ENCODE measurements around the gene ANKRD33. TPM values are rescaled to one million over a fixed set of nuclear protein-coding genes. Genes with fewer than 3 reads are reported as not detected.

Gene ANKRD33
- total RNA-seq, 2 experiments from 2014 or later: not detected

DNA sequence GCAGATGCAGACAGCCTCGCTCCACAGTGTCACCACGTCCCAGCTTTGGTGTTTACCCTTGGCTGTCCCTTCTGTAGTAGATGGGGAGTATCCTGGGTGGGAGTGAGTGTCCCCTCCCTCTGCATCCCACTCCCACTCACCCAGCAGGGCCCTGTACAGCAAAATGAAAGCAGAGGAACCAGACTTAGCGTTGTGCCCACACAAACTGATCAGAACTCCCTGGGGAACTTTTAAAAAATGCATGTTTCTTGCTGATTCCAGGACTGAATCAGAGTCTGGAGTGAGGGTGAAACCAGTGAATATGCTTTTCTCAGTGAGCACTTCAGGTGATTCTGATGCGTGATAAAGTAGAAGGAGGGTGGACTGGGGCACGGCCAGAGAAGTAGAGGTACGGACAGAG, 22.3 kb downstream of the ANKRD33 start:
- no peak overlapping the region for H3K4me3 ChIP-seq (ENCODE audit: low read depth, low read length, poor library complexity, severe bottlenecking)
- no peak overlapping the region for H3K27ac ChIP-seq (ENCODE audit: low read depth, low read length, poor library complexity, severe bottlenecking)
- no peaks in the 10 kb centered on the region for H3K4me1 ChIP-seq (ENCODE audit: insufficient read depth, low read length, poor library complexity, severe bottlenecking)
- BruUV-seq (replicated peaks): no TSS peak
- intact Hi-C loops (cut with micrococcal nuclease; ENCODE audit: unreplicated experiment): no loop called here
- H3K4me2 ChIP-seq (ENCODE audit: low read length): no peak overlapping the region
- no peaks in the 10 kb centered on the region for H3K9me3 ChIP-seq (ENCODE audit: low read length)
- DNase-seq (ENCODE audit: low spot score): no peak
- TF ChIP-seq, protein P1, sequence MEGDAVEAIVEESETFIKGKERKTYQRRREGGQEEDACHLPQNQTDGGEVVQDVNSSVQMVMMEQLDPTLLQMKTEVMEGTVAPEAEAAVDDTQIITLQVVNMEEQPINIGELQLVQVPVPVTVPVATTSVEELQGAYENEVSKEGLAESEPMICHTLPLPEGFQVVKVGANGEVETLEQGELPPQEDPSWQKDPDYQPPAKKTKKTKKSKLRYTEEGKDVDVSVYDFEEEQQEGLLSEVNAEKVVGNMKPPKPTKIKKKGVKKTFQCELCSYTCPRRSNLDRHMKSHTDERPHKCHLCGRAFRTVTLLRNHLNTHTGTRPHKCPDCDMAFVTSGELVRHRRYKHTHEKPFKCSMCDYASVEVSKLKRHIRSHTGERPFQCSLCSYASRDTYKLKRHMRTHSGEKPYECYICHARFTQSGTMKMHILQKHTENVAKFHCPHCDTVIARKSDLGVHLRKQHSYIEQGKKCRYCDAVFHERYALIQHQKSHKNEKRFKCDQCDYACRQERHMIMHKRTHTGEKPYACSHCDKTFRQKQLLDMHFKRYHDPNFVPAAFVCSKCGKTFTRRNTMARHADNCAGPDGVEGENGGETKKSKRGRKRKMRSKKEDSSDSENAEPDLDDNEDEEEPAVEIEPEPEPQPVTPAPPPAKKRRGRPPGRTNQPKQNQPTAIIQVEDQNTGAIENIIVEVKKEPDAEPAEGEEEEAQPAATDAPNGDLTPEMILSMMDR (conservative IDR thresholded peaks at IDR 0.05; ENCODE audit: low read length): no peak
- no peak for TF ChIP-seq EZH2phosphoT487 (IDR thresholded peaks at IDR 0.05; ENCODE audit: borderline replicate concordance, low read depth, low read length)
- CTCF ChIA-PET (ENCODE audit: unreplicated experiment): no interaction called here
- H3K9me2 ChIP-seq (ENCODE audit: insufficient read depth, low read length): no peaks in the 10 kb centered on the region
- H3K79me2 ChIP-seq (ENCODE audit: insufficient read depth, low read depth, low read length): no peaks in the 10 kb centered on the region
- POLR2A ChIA-PET: no interaction called here
- no peak overlapping the region for H2AFZ ChIP-seq (ENCODE audit: low read length)
- no peaks in the 10 kb centered on the region for H4K20me1 ChIP-seq (ENCODE audit: insufficient read depth, low read length)
- no peaks in the 10 kb centered on the region for H3K36me3 ChIP-seq (ENCODE audit: insufficient read depth, low read length)

DNA sequence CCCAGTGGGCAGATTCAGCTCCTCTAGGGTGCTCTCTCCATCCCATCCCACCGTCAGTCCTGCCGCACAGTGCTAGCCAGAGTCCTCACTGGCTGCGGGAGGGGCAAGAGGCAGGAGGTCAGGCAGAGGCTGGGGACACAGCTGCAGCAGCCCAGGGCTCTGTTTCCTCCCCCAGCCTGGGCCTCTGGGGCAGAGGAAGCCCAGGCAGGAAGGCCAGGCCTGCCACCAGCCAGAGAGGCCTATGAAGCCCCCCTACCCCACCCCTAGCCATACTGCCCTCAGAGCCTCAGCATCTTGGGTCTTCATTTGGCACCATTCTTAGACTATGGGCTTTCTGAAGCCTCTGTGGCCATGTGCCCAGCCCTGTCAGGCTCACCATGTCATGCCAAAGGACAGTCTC, 22.8 kb downstream of the ANKRD33 start:
- Histone ChIP-seq H3K79me2 (ENCODE audit: insufficient read depth, low read depth, low read length) (no peaks in the 10 kb centered on the region), H3K4me3 (ENCODE audit: low read depth, low read length, poor library complexity, severe bottlenecking) (no peak overlapping the region), H3K9me2 (ENCODE audit: insufficient read depth, low read length) (no peaks in the 10 kb centered on the region), H3K9me3 (ENCODE audit: low read length) (no peaks in the 10 kb centered on the region), H2AFZ (ENCODE audit: low read length) (no peak overlapping the region), H3K4me1 (ENCODE audit: insufficient read depth, low read length, poor library complexity, severe bottlenecking) (no peaks in the 10 kb centered on the region), H3K4me2 (ENCODE audit: low read length) (no peak overlapping the region), H4K20me1 (ENCODE audit: insufficient read depth, low read length) (no peaks in the 10 kb centered on the region), H3K27ac (ENCODE audit: low read depth, low read length, poor library complexity, severe bottlenecking) (no peak overlapping the region), H3K36me3 (ENCODE audit: insufficient read depth, low read length) (no peaks in the 10 kb centered on the region)
- BruUV-seq (replicated peaks): no TSS peak
- ChIA-PET POLR2A (no interaction called here), CTCF (ENCODE audit: unreplicated experiment) (no interaction called here)
- TF ChIP-seq, protein P1 (conservative IDR thresholded peaks at IDR 0.05; ENCODE audit: low read length): no peak
- TF ChIP-seq EZH2phosphoT487 (IDR thresholded peaks at IDR 0.05; ENCODE audit: borderline replicate concordance, low read depth, low read length): no peak
- no peak for DNase-seq (ENCODE audit: low spot score)
- intact Hi-C loops (cut with micrococcal nuclease; ENCODE audit: unreplicated experiment): no loop called here

- H3K9me3 ChIP-seq (ENCODE audit: low read length): no peaks in the 10 kb centered on the region
- CTCF ChIA-PET (ENCODE audit: unreplicated experiment): no interaction called here
- DNase-seq (ENCODE audit: low spot score): no peak
- H3K27ac ChIP-seq (ENCODE audit: low read depth, low read length, poor library complexity, severe bottlenecking): no peak overlapping the region
- H3K4me2 ChIP-seq (ENCODE audit: low read length): no peak overlapping the region
- no peak overlapping the region for H3K4me3 ChIP-seq (ENCODE audit: low read depth, low read length, poor library complexity, severe bottlenecking)
- no peaks in the 10 kb centered on the region for H3K4me1 ChIP-seq (ENCODE audit: insufficient read depth, low read length, poor library complexity, severe bottlenecking)
- H3K9me2 ChIP-seq (ENCODE audit: insufficient read depth, low read length): no peaks in the 10 kb centered on the region
- H3K79me2 ChIP-seq (ENCODE audit: insufficient read depth, low read depth, low read length): no peaks in the 10 kb centered on the region
- TF ChIP-seq, protein P1 (conservative IDR thresholded peaks at IDR 0.05; ENCODE audit: low read length): no peak
- TF ChIP-seq EZH2phosphoT487 (IDR thresholded peaks at IDR 0.05; ENCODE audit: borderline replicate concordance, low read depth, low read length): no peak
- no peak overlapping the region for H2AFZ ChIP-seq (ENCODE audit: low read length)
- H3K36me3 ChIP-seq (ENCODE audit: insufficient read depth, low read length): no peaks in the 10 kb centered on the region
- intact Hi-C loops (cut with micrococcal nuclease; ENCODE audit: unreplicated experiment): no loop called here
- no TSS peak for BruUV-seq (replicated peaks)
- POLR2A ChIA-PET: no interaction called here
- no peaks in the 10 kb centered on the region for H4K20me1 ChIP-seq (ENCODE audit: insufficient read depth, low read length)
These were observed 23.4 kb downstream of the ANKRD33 start for GRCh38 chr12:51911307-51911706.
